GM21825 (cell line): ENCODE data around the gene HCN4.

Experiments used
- ATAC-seq: cut with Tn5 transposase; IDR thresholded peaks from one replicate; pipeline ENCODE4 v1.9.1; 2021; ENCODE audit warnings: mild to moderate bottlenecking, moderate library complexity; ENCODE audit not compliant: unreplicated experiment

Gene HCN4

GRCh38 chr15:73328149-73328820 lies 40.5 kb downstream of the HCN4 start:
- no peak for ATAC-seq

- no peak for ATAC-seq
Observed at GRCh38 chr15:73326157-73326556, 42.6 kb downstream of the HCN4 start.

GRCh38 chr15:73325191-73325861 lies 43.4 kb downstream of the HCN4 start:
- ATAC-seq = no peak

- ATAC-seq = no peak
Observed at GRCh38 chr15:73324496-73325170, 44.1 kb downstream of the HCN4 start.

- ATAC-seq = no peak
Observed at GRCh38 chr15:73323956-73324355, 44.8 kb downstream of the HCN4 start.

GRCh38 chr15:73323374-73323955 lies 45.3 kb downstream of the HCN4 start:
- ATAC-seq = no peak

- no peak for ATAC-seq
Observed at GRCh38 chr15:73322665-73323373, 45.9 kb downstream of the HCN4 start.

GRCh38 chr15:73321496-73322450 lies 47.0 kb downstream of the HCN4 start:
- no peak for ATAC-seq

- no peak for ATAC-seq
Observed at GRCh38 chr15:73320619-73321180, 48.1 kb downstream of the HCN4 start.

- no peak for ATAC-seq
Observed at GRCh38 chr15:73319460-73320245, 49.1 kb downstream of the HCN4 start.

GRCh38 chr15:73318463-73319351 lies 50.1 kb downstream of the HCN4 start:
- no peak for ATAC-seq

GRCh38 chr15:73317651-73318462 lies 50.9 kb downstream of the HCN4 start:
- ATAC-seq = no peak

GRCh38 chr15:73313861-73314260 lies 54.9 kb downstream of the HCN4 start:
- no peak for ATAC-seq

- no peak for ATAC-seq
Observed at GRCh38 chr15:73308305-73308704, 60.5 kb downstream of the HCN4 start.

GRCh38 chr15:73305331-73306211 lies 63.2 kb downstream of the HCN4 start:
- no peak for ATAC-seq

- no peak for ATAC-seq
Observed at GRCh38 chr15:73303636-73304035, 65.1 kb downstream of the HCN4 start.
